Measurements from ENCODE around the gene CGN.

DNA sequence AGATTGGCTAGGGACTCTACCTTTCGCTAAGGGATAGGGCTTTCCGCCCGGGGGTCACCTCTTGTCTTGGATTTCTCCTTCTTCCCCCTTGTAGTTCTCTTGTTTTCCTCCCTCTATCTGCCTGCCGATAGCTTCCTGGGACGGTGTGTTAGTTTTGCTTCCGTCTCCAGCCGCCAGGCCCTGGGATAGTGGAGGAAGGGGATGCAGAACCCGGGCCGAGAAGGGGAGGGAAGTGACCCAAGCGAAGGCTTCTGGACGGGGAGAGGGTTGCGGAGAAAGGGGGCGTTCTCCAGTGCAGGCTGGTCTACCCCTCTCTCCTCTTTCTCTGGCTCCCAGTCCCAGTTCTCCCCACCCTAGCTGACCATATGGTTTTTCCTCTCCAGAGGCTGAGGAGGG lies 29.8 kb downstream of the CGN start:
- TF ChIP-seq POLR2A (IDR thresholded peaks at IDR 0.05) = no peak
- TF ChIP-seq, protein P1, sequence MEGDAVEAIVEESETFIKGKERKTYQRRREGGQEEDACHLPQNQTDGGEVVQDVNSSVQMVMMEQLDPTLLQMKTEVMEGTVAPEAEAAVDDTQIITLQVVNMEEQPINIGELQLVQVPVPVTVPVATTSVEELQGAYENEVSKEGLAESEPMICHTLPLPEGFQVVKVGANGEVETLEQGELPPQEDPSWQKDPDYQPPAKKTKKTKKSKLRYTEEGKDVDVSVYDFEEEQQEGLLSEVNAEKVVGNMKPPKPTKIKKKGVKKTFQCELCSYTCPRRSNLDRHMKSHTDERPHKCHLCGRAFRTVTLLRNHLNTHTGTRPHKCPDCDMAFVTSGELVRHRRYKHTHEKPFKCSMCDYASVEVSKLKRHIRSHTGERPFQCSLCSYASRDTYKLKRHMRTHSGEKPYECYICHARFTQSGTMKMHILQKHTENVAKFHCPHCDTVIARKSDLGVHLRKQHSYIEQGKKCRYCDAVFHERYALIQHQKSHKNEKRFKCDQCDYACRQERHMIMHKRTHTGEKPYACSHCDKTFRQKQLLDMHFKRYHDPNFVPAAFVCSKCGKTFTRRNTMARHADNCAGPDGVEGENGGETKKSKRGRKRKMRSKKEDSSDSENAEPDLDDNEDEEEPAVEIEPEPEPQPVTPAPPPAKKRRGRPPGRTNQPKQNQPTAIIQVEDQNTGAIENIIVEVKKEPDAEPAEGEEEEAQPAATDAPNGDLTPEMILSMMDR (IDR thresholded peaks at IDR 0.05) = no peak
- TF ChIP-seq POLR2AphosphoS5 (IDR thresholded peaks at IDR 0.05) = no peak
- TF ChIP-seq EP300 (IDR thresholded peaks at IDR 0.05) = no peak
